DMS53 (cell line): ENCODE results near the gene HLA-DPB1.

Experiments
- DNase-seq: peaks from one replicate; lab custom pipeline; 2025; lab: John Stamatoyannopoulos, UW

HLA-DPB1 gene

GRCh38 chr6:33103776-33104175, 28.0 kb downstream of the HLA-DPB1 start:
- DNase-seq: no peak

- peak; percentile 3 for DNase-seq
Measured at GRCh38 chr6:33104887-33105286, 29.1 kb downstream of the HLA-DPB1 start.

- DNase-seq: no peak
Measured at GRCh38 chr6:33105386-33105785, 29.6 kb downstream of the HLA-DPB1 start.

- DNase-seq: peak; percentile 65
Measured at GRCh38 chr6:33105916-33106871, 30.4 kb downstream of the HLA-DPB1 start.

- DNase-seq: no peak
Measured at GRCh38 chr6:33107641-33108040, 31.9 kb downstream of the HLA-DPB1 start.

GRCh38 chr6:33108307-33108706, 32.5 kb downstream of the HLA-DPB1 start:
- DNase-seq: no peak

- peak; percentile 61 for DNase-seq
Measured at GRCh38 chr6:33112148-33112547, 36.4 kb downstream of the HLA-DPB1 start.

GRCh38 chr6:33113755-33114154, 38.0 kb downstream of the HLA-DPB1 start:
- DNase-seq: no peak

GRCh38 chr6:33114406-33114805, 38.6 kb downstream of the HLA-DPB1 start:
- no peak for DNase-seq

- DNase-seq: peak; percentile 33
Measured at GRCh38 chr6:33116417-33116816, 40.6 kb downstream of the HLA-DPB1 start.

- peak; percentile 63 for DNase-seq
Measured at GRCh38 chr6:33116841-33117711, 41.3 kb downstream of the HLA-DPB1 start.

GRCh38 chr6:33117811-33118277, 42.1 kb downstream of the HLA-DPB1 start:
- DNase-seq: peak; percentile 19

- peak; percentile 77 for DNase-seq
Measured at GRCh38 chr6:33118525-33119123, 42.8 kb downstream of the HLA-DPB1 start.

- no peak for DNase-seq
Measured at GRCh38 chr6:33120001-33120400, 44.2 kb downstream of the HLA-DPB1 start.

GRCh38 chr6:33123181-33123580, 47.4 kb downstream of the HLA-DPB1 start:
- DNase-seq: no peak

GRCh38 chr6:33123732-33124524, 48.1 kb downstream of the HLA-DPB1 start:
- peak; percentile 79 for DNase-seq

GRCh38 chr6:33124525-33124901, 48.7 kb downstream of the HLA-DPB1 start:
- peak; percentile 41 for DNase-seq

GRCh38 chr6:33124947-33125346, 49.2 kb downstream of the HLA-DPB1 start:
- DNase-seq: no peak

GRCh38 chr6:33126101-33126714, 50.4 kb downstream of the HLA-DPB1 start:
- DNase-seq: peak; percentile 76

GRCh38 chr6:33128318-33128717, 52.5 kb downstream of the HLA-DPB1 start:
- DNase-seq: no peak

- DNase-seq: no peak
Measured at GRCh38 chr6:33132081-33132524, 56.3 kb downstream of the HLA-DPB1 start.
